H1 (cell line): ENCODE data around the gene CTCF. TPM values are rescaled to one million over a fixed set of nuclear protein-coding genes. Genes with fewer than 3 reads are reported as not detected.

ENCODE experiments used
- CREB1 ChIP-seq: IDR thresholded peaks from 2 replicates; pipeline ENCODE4 v1.6.1; 2012; ENCODE audit warnings: inconsistent platforms
- SAP30 ChIP-seq: fragments of 300-600 bp; sonication (generic); IDR thresholded peaks from 2 replicates; pipeline ENCODE4 v1.7.1; 2012; ENCODE audit warnings: low read length, moderate library complexity, mild to moderate bottlenecking, inconsistent platforms; ENCODE audit not compliant: insufficient read depth, insufficient replicate concordance
- polyA plus RNA-seq, 7 experiments: library from polyadenylated mRNA; depleted of rRNA in 3 of 7; stranded (reverse) in 5 of 7; unstranded in 2 of 7; fragments of >200 nt in 5 of 7; fragments of 200-250 nt in 2 of 7; gene quantifications; 1 replicate in 5 of 7; 2 replicates in 1 of 7; 4 replicates in 1 of 7; pipeline versions ENCODE4 v1.2.1 to v1.2.3, GENCODE V29; 2011 to 2013; ENCODE audit warnings: missing spikeins in 2 of 7, mixed read lengths in 2 of 7
- total RNA-seq: library from RNA; stranded (reverse); fragmentation: NEBNext Ultra II Directional; extraction: Animal tissue kit (Norgen Biotek cat#: 25700); gene quantifications from 2 replicates; pipeline ENCODE4 v1.2.1, GENCODE V29; 2021
- TF ChIP-seq, protein P1 (sequence below): fragments of 300-600 bp; sonication (generic); IDR thresholded peaks from 2 replicates; pipeline ENCODE4 v1.7.1; 2012; ENCODE audit warnings: low read length, moderate library complexity, mild to moderate bottlenecking, inconsistent platforms; ENCODE audit not compliant: insufficient replicate concordance

The CTCF gene
- total and polyA plus RNA-seq, 2 of the 8 experiments (the other 6 are each of a cell fraction or from before 2014, with no cell fraction given) = 32.4 to 66.0 TPM

DNA sequence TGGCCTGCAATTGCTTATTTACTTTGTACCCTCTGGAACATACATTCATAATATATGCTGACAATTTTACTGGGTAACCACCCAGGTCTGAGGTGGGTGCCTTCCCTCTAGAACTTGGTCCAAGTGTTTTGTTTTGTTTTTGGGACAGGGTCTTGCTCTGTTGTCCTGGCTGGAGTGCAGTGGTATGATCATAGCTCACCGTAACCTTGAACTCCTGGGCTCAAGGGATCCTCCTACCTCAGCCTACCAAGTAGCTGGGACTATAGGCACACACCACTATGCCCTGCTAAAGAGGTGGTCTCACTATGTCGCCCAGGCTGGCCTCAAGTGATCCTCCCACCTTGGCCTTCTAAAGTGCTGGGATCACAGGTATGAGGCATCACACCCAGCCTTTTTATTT is 11.2 kb upstream of the CTCF start (continued):
- TF ChIP-seq, protein P1, sequence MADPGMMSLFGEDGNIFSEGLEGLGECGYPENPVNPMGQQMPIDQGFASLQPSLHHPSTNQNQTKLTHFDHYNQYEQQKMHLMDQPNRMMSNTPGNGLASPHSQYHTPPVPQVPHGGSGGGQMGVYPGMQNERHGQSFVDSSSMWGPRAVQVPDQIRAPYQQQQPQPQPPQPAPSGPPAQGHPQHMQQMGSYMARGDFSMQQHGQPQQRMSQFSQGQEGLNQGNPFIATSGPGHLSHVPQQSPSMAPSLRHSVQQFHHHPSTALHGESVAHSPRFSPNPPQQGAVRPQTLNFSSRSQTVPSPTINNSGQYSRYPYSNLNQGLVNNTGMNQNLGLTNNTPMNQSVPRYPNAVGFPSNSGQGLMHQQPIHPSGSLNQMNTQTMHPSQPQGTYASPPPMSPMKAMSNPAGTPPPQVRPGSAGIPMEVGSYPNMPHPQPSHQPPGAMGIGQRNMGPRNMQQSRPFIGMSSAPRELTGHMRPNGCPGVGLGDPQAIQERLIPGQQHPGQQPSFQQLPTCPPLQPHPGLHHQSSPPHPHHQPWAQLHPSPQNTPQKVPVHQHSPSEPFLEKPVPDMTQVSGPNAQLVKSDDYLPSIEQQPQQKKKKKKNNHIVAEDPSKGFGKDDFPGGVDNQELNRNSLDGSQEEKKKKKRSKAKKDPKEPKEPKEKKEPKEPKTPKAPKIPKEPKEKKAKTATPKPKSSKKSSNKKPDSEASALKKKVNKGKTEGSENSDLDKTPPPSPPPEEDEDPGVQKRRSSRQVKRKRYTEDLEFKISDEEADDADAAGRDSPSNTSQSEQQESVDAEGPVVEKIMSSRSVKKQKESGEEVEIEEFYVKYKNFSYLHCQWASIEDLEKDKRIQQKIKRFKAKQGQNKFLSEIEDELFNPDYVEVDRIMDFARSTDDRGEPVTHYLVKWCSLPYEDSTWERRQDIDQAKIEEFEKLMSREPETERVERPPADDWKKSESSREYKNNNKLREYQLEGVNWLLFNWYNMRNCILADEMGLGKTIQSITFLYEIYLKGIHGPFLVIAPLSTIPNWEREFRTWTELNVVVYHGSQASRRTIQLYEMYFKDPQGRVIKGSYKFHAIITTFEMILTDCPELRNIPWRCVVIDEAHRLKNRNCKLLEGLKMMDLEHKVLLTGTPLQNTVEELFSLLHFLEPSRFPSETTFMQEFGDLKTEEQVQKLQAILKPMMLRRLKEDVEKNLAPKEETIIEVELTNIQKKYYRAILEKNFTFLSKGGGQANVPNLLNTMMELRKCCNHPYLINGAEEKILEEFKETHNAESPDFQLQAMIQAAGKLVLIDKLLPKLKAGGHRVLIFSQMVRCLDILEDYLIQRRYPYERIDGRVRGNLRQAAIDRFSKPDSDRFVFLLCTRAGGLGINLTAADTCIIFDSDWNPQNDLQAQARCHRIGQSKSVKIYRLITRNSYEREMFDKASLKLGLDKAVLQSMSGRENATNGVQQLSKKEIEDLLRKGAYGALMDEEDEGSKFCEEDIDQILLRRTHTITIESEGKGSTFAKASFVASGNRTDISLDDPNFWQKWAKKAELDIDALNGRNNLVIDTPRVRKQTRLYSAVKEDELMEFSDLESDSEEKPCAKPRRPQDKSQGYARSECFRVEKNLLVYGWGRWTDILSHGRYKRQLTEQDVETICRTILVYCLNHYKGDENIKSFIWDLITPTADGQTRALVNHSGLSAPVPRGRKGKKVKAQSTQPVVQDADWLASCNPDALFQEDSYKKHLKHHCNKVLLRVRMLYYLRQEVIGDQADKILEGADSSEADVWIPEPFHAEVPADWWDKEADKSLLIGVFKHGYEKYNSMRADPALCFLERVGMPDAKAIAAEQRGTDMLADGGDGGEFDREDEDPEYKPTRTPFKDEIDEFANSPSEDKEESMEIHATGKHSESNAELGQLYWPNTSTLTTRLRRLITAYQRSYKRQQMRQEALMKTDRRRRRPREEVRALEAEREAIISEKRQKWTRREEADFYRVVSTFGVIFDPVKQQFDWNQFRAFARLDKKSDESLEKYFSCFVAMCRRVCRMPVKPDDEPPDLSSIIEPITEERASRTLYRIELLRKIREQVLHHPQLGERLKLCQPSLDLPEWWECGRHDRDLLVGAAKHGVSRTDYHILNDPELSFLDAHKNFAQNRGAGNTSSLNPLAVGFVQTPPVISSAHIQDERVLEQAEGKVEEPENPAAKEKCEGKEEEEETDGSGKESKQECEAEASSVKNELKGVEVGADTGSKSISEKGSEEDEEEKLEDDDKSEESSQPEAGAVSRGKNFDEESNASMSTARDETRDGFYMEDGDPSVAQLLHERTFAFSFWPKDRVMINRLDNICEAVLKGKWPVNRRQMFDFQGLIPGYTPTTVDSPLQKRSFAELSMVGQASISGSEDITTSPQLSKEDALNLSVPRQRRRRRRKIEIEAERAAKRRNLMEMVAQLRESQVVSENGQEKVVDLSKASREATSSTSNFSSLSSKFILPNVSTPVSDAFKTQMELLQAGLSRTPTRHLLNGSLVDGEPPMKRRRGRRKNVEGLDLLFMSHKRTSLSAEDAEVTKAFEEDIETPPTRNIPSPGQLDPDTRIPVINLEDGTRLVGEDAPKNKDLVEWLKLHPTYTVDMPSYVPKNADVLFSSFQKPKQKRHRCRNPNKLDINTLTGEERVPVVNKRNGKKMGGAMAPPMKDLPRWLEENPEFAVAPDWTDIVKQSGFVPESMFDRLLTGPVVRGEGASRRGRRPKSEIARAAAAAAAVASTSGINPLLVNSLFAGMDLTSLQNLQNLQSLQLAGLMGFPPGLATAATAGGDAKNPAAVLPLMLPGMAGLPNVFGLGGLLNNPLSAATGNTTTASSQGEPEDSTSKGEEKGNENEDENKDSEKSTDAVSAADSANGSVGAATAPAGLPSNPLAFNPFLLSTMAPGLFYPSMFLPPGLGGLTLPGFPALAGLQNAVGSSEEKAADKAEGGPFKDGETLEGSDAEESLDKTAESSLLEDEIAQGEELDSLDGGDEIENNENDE = no peak
- TF ChIP-seq CREB1 (no peak), SAP30 (no peak)
